Chondrocyte (in vitro differentiated cells): ENCODE data around the gene ABCB9. TPM values are rescaled to one million over a fixed set of nuclear protein-coding genes. Genes with fewer than 3 reads are reported as not detected.

Source experiments
- DNase-seq: peaks from one replicate; pipeline ENCODE4 v3.0.0; 2021; ENCODE audit warnings: mixed read lengths, low spot score
- H3K27ac Mint-ChIP-seq: one replicate; pipeline ENCODE4 v1.8.0; 2021; ENCODE audit warnings: mild to moderate bottlenecking, moderate library complexity, mixed read lengths; ENCODE audit not compliant: unreplicated experiment
- H3K27me3 Mint-ChIP-seq: 2 replicates; pipeline ENCODE4 v1.8.0; 2021; ENCODE audit warnings: low read depth, mixed read lengths
- H3K36me3 Mint-ChIP-seq: 2 replicates; pipeline ENCODE4 v1.8.0; 2021; ENCODE audit warnings: low read depth, mixed read lengths
- H3K4me1 Mint-ChIP-seq: 2 replicates; pipeline ENCODE4 v1.8.0; 2021; ENCODE audit warnings: low read depth, mild to moderate bottlenecking, mixed read lengths
- H3K4me3 Mint-ChIP-seq: one replicate; pipeline ENCODE4 v1.8.0; 2021; ENCODE audit warnings: mild to moderate bottlenecking, moderate library complexity, mixed read lengths; ENCODE audit not compliant: unreplicated experiment
- H3K9me3 Mint-ChIP-seq: 2 replicates; pipeline ENCODE4 v1.8.0; 2021; ENCODE audit warnings: low read depth, mixed read lengths
- total RNA-seq: library from RNA; stranded (reverse); gene quantifications from 3 replicates; pipeline ENCODE4 v1.2.1, GENCODE V29; 2021
- TF ChIP-seq, protein P1 (sequence below): fragments of 200-600 bp; sonication (generic); IDR thresholded peaks from 2 replicates; pipeline ENCODE4 v1.5.0; 2021; ENCODE audit warnings: antibody characterized with exemption, mild to moderate bottlenecking, moderate library complexity

ABCB9 gene
- total RNA-seq, 1 donor from 2014 or later, result 14.2 TPM

- no peaks in the 10 kb centered on the region for H3K4me1 Mint-ChIP-seq
- no peak overlapping the region for H3K4me3 Mint-ChIP-seq
- H3K36me3 Mint-ChIP-seq, result peaks cover 5% of the 10 kb centered on the region
- no peaks in the 10 kb centered on the region for H3K9me3 Mint-ChIP-seq
- TF ChIP-seq, protein P1, sequence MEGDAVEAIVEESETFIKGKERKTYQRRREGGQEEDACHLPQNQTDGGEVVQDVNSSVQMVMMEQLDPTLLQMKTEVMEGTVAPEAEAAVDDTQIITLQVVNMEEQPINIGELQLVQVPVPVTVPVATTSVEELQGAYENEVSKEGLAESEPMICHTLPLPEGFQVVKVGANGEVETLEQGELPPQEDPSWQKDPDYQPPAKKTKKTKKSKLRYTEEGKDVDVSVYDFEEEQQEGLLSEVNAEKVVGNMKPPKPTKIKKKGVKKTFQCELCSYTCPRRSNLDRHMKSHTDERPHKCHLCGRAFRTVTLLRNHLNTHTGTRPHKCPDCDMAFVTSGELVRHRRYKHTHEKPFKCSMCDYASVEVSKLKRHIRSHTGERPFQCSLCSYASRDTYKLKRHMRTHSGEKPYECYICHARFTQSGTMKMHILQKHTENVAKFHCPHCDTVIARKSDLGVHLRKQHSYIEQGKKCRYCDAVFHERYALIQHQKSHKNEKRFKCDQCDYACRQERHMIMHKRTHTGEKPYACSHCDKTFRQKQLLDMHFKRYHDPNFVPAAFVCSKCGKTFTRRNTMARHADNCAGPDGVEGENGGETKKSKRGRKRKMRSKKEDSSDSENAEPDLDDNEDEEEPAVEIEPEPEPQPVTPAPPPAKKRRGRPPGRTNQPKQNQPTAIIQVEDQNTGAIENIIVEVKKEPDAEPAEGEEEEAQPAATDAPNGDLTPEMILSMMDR, result no peak
- H3K27me3 Mint-ChIP-seq, result no peaks in the 10 kb centered on the region
- no peak for DNase-seq
- no peak overlapping the region for H3K27ac Mint-ChIP-seq
These were observed 35.2 kb upstream of the ABCB9 start for GRCh38 chr12:123001464-123001863.

DNA sequence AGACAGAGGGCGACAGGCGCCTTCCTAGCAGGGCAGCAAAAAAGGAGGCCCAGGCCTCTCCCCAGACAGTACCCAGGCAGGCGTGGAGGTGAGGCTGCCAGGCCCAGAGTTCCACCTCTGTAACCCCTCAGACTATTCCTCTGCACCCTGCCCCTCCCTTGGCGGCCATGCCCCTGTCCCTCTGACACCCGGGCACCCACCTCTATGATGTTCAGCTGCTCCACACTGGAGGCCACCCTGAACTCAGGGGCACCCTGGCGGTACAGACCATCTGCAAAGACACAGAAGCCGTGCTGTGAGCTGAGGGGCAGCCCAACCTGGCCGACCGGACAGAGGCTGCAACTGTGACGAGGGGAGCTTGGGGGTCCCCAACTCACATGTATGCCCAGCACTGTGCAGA, 34.3 kb upstream of the ABCB9 start:
- no peaks in the 10 kb centered on the region for H3K9me3 Mint-ChIP-seq
- no peaks in the 10 kb centered on the region for H3K4me1 Mint-ChIP-seq
- no peaks in the 10 kb centered on the region for H3K27me3 Mint-ChIP-seq
- no peak overlapping the region for H3K27ac Mint-ChIP-seq
- no peak overlapping the region for H3K4me3 Mint-ChIP-seq
- DNase-seq, result peak; percentile 85
- peaks cover 5% of the 10 kb centered on the region for H3K36me3 Mint-ChIP-seq
- TF ChIP-seq, protein P1, result no peak

DNA sequence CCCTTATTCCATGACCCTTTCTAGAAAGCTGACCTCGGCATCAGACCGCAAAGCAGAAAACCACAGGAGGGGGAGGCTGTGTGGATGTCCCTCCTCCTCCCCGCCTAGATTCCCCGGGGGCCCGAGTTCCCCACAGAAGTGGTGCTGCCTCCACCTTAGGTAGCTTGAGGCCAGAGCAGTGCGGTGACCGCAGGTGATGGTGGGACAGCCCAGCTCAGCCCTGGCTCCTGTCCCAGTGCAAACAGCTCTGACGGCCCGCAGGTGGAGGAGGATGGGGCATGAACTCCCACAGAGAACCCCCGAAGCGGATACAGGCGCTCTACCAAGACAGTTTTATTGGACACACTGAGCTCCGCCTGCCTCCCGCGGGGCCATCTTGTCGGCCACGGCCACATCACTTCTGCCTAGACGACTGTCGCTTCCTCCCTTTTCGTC, 33.7 kb upstream of the ABCB9 start:
- Mint-ChIP-seq H3K27me3 (no peaks in the 10 kb centered on the region), H3K9me3 (no peaks in the 10 kb centered on the region), H3K27ac (no peak overlapping the region), H3K4me3 (no peak overlapping the region), H3K36me3 (peaks cover 5% of the 10 kb centered on the region), H3K4me1 (no peaks in the 10 kb centered on the region)
- DNase-seq, result peak; percentile 71
- TF ChIP-seq, protein P1, result no peak

- H3K27me3 Mint-ChIP-seq, result no peaks in the 10 kb centered on the region
- H3K4me3 Mint-ChIP-seq, result no peak overlapping the region
- H3K9me3 Mint-ChIP-seq, result no peaks in the 10 kb centered on the region
- peak; percentile 74 for DNase-seq
- no peak overlapping the region for H3K27ac Mint-ChIP-seq
- no peaks in the 10 kb centered on the region for H3K4me1 Mint-ChIP-seq
- TF ChIP-seq, protein P1, result no peak
- peaks cover 4% of the 10 kb centered on the region for H3K36me3 Mint-ChIP-seq
These were observed 33.1 kb upstream of the ABCB9 start for GRCh38 chr12:122999196-122999946.

DNA sequence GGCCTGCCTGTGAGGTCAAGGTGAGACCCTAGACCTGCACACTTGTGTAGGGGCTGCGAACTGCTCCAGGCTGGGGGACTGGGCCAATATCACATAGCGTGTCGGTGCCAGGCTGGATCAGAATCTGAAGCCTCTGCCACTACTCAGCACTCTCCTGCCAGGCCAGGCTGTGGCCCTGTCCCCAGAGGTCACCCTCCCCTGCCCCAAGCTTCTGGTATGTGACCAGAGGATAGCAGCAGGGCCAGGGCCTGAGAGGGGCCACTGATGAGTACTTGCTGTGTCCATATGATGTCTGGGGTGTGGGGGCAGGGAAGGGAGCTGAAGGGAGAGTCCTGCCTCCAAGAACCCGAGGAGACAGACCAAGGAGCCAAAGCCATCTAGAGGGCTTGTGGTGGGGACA, 32.1 kb upstream of the ABCB9 start:
- no peaks in the 10 kb centered on the region for H3K9me3 Mint-ChIP-seq
- H3K36me3 Mint-ChIP-seq, result peaks cover 3% of the 10 kb centered on the region
- H3K27me3 Mint-ChIP-seq, result no peaks in the 10 kb centered on the region
- no peaks in the 10 kb centered on the region for H3K4me1 Mint-ChIP-seq
- H3K27ac Mint-ChIP-seq, result no peak overlapping the region
- H3K4me3 Mint-ChIP-seq, result no peak overlapping the region
- DNase-seq, result peak; percentile 85
- TF ChIP-seq, protein P1, result no peak
